ENCODE results near the gene ECD.

- TF ChIP-seq CTCF (IDR thresholded peaks at IDR 0.05) = no peak
- TF ChIP-seq EZH2phosphoT487 (IDR thresholded peaks at IDR 0.05) = no peak
- no peak for TF ChIP-seq EZH2 (IDR thresholded peaks at IDR 0.05)
Measured at GRCh38 chr10:73088304-73088703, 79.5 kb downstream of the ECD start.

Measured in neural progenitor cell (in vitro differentiated cells).